ENCODE results near the gene PDE4D. TPM values are rescaled to one million over a fixed set of nuclear protein-coding genes. Genes with fewer than 3 reads are reported as not detected.

PDE4D gene
- total RNA-seq, 1 donor from 2014 or later: 26.9 TPM

- DNase-seq (ENCODE audit: low read depth): no peak
Measured at GRCh38 chr5:59109383-59109782, 784.1 kb downstream of the PDE4D start.

- DNase-seq (ENCODE audit: low read depth): peak; percentile 93
Measured at GRCh38 chr5:59107692-59108091, 785.8 kb downstream of the PDE4D start.

GRCh38 chr5:59104400-59105127 lies 789.0 kb downstream of the PDE4D start:
- DNase-seq (ENCODE audit: low read depth): no peak

GRCh38 chr5:59103303-59103702 lies 790.2 kb downstream of the PDE4D start:
- DNase-seq (ENCODE audit: low read depth): no peak

- no peak for DNase-seq (ENCODE audit: low read depth)
Measured at GRCh38 chr5:59102437-59102836, 791.1 kb downstream of the PDE4D start.

- no peak for DNase-seq (ENCODE audit: low read depth)
Measured at GRCh38 chr5:59100875-59101274, 792.7 kb downstream of the PDE4D start.

- DNase-seq (ENCODE audit: low read depth): no peak
Measured at GRCh38 chr5:59099995-59100345, 793.6 kb downstream of the PDE4D start.

GRCh38 chr5:59099270-59099994 lies 794.1 kb downstream of the PDE4D start:
- peak; percentile 90 for DNase-seq (ENCODE audit: low read depth)

- DNase-seq (ENCODE audit: low read depth): no peak
Measured at GRCh38 chr5:59098743-59099142, 794.8 kb downstream of the PDE4D start.

GRCh38 chr5:59097712-59098111 lies 795.8 kb downstream of the PDE4D start:
- DNase-seq (ENCODE audit: low read depth): no peak

GRCh38 chr5:59097116-59097515 lies 796.4 kb downstream of the PDE4D start:
- DNase-seq (ENCODE audit: low read depth): no peak

- DNase-seq (ENCODE audit: low read depth): no peak
Measured at GRCh38 chr5:59095480-59095879, 798.0 kb downstream of the PDE4D start.

GRCh38 chr5:59094864-59095263 lies 798.7 kb downstream of the PDE4D start:
- DNase-seq (ENCODE audit: low read depth): no peak

GRCh38 chr5:59093329-59093728 lies 800.2 kb downstream of the PDE4D start:
- no peak for DNase-seq (ENCODE audit: low read depth)

- DNase-seq (ENCODE audit: low read depth): no peak
Measured at GRCh38 chr5:59092758-59093157, 800.8 kb downstream of the PDE4D start.

- no peak for DNase-seq (ENCODE audit: low read depth)
Measured at GRCh38 chr5:59091965-59092364, 801.6 kb downstream of the PDE4D start.

- DNase-seq (ENCODE audit: low read depth): no peak
Measured at GRCh38 chr5:59090323-59090722, 803.2 kb downstream of the PDE4D start.

- no peak for DNase-seq (ENCODE audit: low read depth)
Measured at GRCh38 chr5:59089767-59090166, 803.8 kb downstream of the PDE4D start.

GRCh38 chr5:59088546-59088945 lies 805.0 kb downstream of the PDE4D start:
- no peak for DNase-seq (ENCODE audit: low read depth)

GRCh38 chr5:59086024-59086423 lies 807.5 kb downstream of the PDE4D start:
- no peak for DNase-seq (ENCODE audit: low read depth)

GRCh38 chr5:59081693-59082092 lies 811.8 kb downstream of the PDE4D start:
- peak; percentile 40 for DNase-seq (ENCODE audit: low read depth)

GRCh38 chr5:59079622-59080620 lies 813.6 kb downstream of the PDE4D start:
- peak; percentile 98 for DNase-seq (ENCODE audit: low read depth)

All from renal cortical epithelial cell (primary cell).